Measurements from ENCODE around the gene LINGO1. TPM values are rescaled to one million over a fixed set of nuclear protein-coding genes. Genes with fewer than 3 reads are reported as not detected.

Gene LINGO1
- total RNA-seq, 4 donors from 2014 or later: 0.49 to 1.1 (median 0.54) TPM

GRCh38 chr15:77580996-77581682 is 51.6 kb downstream of the LINGO1 start:
- no peak for TF ChIP-seq CTCF (IDR thresholded peaks at IDR 0.05; ENCODE audit: low read depth)

GRCh38 chr15:77579498-77580188 is 53.1 kb downstream of the LINGO1 start:
- TF ChIP-seq CTCF (IDR thresholded peaks at IDR 0.05; ENCODE audit: low read depth): no peak

GRCh38 chr15:77578641-77579372 is 53.9 kb downstream of the LINGO1 start:
- TF ChIP-seq CTCF (IDR thresholded peaks at IDR 0.05; ENCODE audit: low read depth): no peak

DNA sequence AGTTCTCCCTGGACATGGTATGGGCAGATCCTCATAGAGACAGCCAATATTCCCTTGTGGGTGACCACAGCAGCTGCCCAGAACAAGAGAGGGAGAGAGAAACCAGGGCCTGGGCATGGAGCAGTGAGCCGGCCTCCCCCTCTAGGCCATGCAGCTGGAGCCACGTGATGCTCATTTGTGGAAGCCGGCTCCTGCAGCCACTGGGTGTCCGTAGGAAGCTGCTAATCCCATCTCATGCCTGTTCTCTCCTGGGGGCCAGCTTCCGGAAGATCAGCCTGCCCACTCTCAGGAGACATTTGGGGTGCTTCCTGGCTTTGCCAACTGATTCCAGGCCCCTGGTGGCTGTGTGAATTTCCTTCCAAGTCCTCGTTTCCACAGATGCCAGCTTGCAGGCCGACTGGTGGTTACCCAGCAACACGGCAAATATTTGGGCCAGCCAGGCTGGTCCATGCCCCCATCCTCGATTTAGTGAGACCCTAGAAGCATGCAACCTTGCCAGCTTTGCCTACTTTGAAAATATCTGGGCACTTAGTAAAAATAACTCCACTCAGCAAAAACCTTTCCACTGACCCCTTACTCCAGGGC is 55.3 kb downstream of the LINGO1 start:
- no peak for TF ChIP-seq CTCF (IDR thresholded peaks at IDR 0.05; ENCODE audit: low read depth)

DNA sequence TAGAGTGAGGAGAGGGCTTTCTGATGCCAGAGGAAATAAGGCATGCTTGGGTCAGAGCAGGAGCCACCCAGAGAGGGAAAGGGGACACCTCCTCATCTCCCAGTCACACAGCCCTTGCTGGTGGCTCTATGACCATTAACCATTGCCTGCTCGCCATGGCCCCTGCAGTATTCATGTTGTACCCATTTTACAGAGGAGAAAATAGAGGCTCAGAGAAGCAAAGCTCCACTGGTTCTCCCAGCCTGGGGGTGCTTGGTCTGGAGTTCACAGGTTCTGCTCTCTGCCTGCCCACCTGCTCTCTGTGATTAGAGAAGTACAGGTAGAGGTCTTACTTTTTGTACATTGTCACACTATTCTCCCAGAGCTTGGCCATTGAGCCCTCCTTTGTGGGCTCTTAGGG is 56.2 kb downstream of the LINGO1 start:
- no peak for TF ChIP-seq CTCF (IDR thresholded peaks at IDR 0.05; ENCODE audit: low read depth)

GRCh38 chr15:77575203-77575934 is 57.3 kb downstream of the LINGO1 start:
- TF ChIP-seq CTCF (IDR thresholded peaks at IDR 0.05; ENCODE audit: low read depth): no peak

Data from subcutaneous adipose tissue (tissue), 4 donors.